Neural progenitor cell (in vitro differentiated cells): ENCODE data around the gene DBNDD1. TPM values are rescaled to one million over a fixed set of nuclear protein-coding genes. Genes with fewer than 3 reads are reported as not detected.

Experiments used
- DNase-seq: peaks from one replicate; pipeline ENCODE4 v3.0.0-alpha.2; 2016; ENCODE audit warnings: low spot score
- H2AFZ ChIP-seq: fragments of 200-600 bp; sonication (generic); replicated peaks from 2 replicates; pipeline ENCODE4 v1.6.1; 2016; ENCODE audit warnings: antibody characterized with exemption
- H3F3A ChIP-seq: fragments of 200-600 bp; sonication (generic); 2 replicates; pipeline ENCODE4 v1.6.1; 2016; ENCODE audit warnings: antibody characterized with exemption, low read depth
- H3K27ac ChIP-seq: fragments of 200-600 bp; sonication (generic); 2 replicates; pipeline ENCODE4 v1.5.1; 2016; ENCODE audit warnings: mild to moderate bottlenecking
- H3K27me3 ChIP-seq: fragments of 200-600 bp; sonication (generic); 2 replicates; pipeline ENCODE4 v1.6.1; 2016; ENCODE audit warnings: mild to moderate bottlenecking, moderate library complexity
- H3K36me3 ChIP-seq: fragments of 200-600 bp; sonication (generic); 2 replicates; pipeline ENCODE4 v1.5.1; 2016
- H3K4me1 ChIP-seq: fragments of 200-600 bp; sonication (generic); 2 replicates; pipeline ENCODE4 v1.6.1; 2016; ENCODE audit warnings: mixed run types
- H3K4me2 ChIP-seq: fragments of 200-600 bp; sonication (generic); 2 replicates; pipeline ENCODE4 v1.6.1; 2016
- H3K4me3 ChIP-seq: fragments of 200-600 bp; sonication (generic); 2 replicates; pipeline ENCODE4 v1.5.1; 2016
- H3K79me2 ChIP-seq: fragments of 200-600 bp; sonication (generic); 2 replicates; pipeline ENCODE4 v1.6.1; 2016; ENCODE audit warnings: low read depth
- H3K9ac ChIP-seq: fragments of 200-600 bp; sonication (generic); 2 replicates; pipeline ENCODE4 v1.6.1; 2016
- H3K9me3 ChIP-seq: fragments of 200-600 bp; sonication (generic); 2 replicates; pipeline ENCODE4 v1.5.1; 2016; ENCODE audit warnings: low read depth
- H4K20me1 ChIP-seq: fragments of 200-600 bp; sonication (generic); 2 replicates; pipeline ENCODE4 v1.6.1; 2016; ENCODE audit warnings: low read depth
- H3K27ac Mint-ChIP-seq: 3 replicates; pipeline ENCODE4 v1.8.0; 2021; ENCODE audit warnings: mixed read lengths
- H3K27me3 Mint-ChIP-seq: 2 replicates; pipeline ENCODE4 v1.8.0; 2022; ENCODE audit warnings: low read depth, mild to moderate bottlenecking, inconsistent platforms, moderate library complexity, mixed read lengths; ENCODE audit not compliant: insufficient read depth
- H3K36me3 Mint-ChIP-seq: 3 replicates; pipeline ENCODE4 v1.8.0; 2021; ENCODE audit warnings: mixed read lengths
- H3K4me1 Mint-ChIP-seq: 3 replicates; pipeline ENCODE4 v1.8.0; 2021; ENCODE audit warnings: mixed read lengths
- H3K4me3 Mint-ChIP-seq: 3 replicates; pipeline ENCODE4 v1.8.0; 2021; ENCODE audit warnings: mild to moderate bottlenecking, moderate library complexity, mixed read lengths
- H3K9me3 Mint-ChIP-seq: 3 replicates; pipeline ENCODE4 v1.8.0; 2020; ENCODE audit warnings: mixed read lengths
- CTCF ChIP-seq: fragments of 200-600 bp; sonication (generic); IDR thresholded peaks from 2 replicates; pipeline ENCODE4 v1.5.1; 2017; ENCODE audit warnings: antibody characterized with exemption, mild to moderate bottlenecking
- EZH2 ChIP-seq: fragments of 200-600 bp; sonication (generic); IDR thresholded peaks from 2 replicates; pipeline ENCODE4 v1.6.1; 2017; ENCODE audit warnings: antibody characterized with exemption, mild to moderate bottlenecking, moderate library complexity
- EZH2phosphoT487 ChIP-seq: fragments of 200-600 bp; sonication (generic); IDR thresholded peaks from 2 replicates; pipeline ENCODE4 v1.6.1; 2017; ENCODE audit warnings: antibody characterized with exemption
- total RNA-seq: library from RNA; depleted of rRNA; stranded (reverse); fragments of >200 nt; gene quantifications from 2 replicates; pipeline ENCODE4 v1.2.3, GENCODE V29; 2015; ENCODE audit warnings: low replicate concordance

Gene DBNDD1
- total RNA-seq, 1 donor from 2014 or later: 5.2 TPM

GRCh38 chr16:90022209-90023077, 3.2 kb upstream of the DBNDD1 start:
- H3K27ac ChIP-seq: no peak overlapping the region
- Mint-ChIP-seq H3K27ac (no peak overlapping the region), H3K9me3 (no peaks in the 10 kb centered on the region), H3K36me3 (no peaks in the 10 kb centered on the region), H3K27me3 (peaks cover 12% of the 10 kb centered on the region), H3K4me3 (no peak overlapping the region), H3K4me1 (peaks cover 22% of the 10 kb centered on the region)
- no peak overlapping the region for H3K9ac ChIP-seq
- no peaks in the 10 kb centered on the region for H4K20me1 ChIP-seq
- H3K4me2 ChIP-seq: peak overlapping the region; percentile 34
- H3K36me3 ChIP-seq: no peaks in the 10 kb centered on the region
- DNase-seq: peak; percentile 60
- H3K27me3 ChIP-seq: peaks cover 32% of the 10 kb centered on the region
- peaks cover 33% of the 10 kb centered on the region for H3F3A ChIP-seq
- no peaks in the 10 kb centered on the region for H3K79me2 ChIP-seq
- H3K4me1 ChIP-seq: peaks cover 17% of the 10 kb centered on the region
- no peaks in the 10 kb centered on the region for H3K9me3 ChIP-seq
- peak overlapping the region; percentile 11 for H3K4me3 ChIP-seq
- TF ChIP-seq CTCF (no peak), EZH2 (no peak), EZH2phosphoT487 (no peak)
- no peak overlapping the region for H2AFZ ChIP-seq

GRCh38 chr16:90020838-90021382, 1.7 kb upstream of the DBNDD1 start:
- H3K4me1 ChIP-seq: peaks cover 17% of the 10 kb centered on the region
- no peak overlapping the region for H2AFZ ChIP-seq
- H3K79me2 ChIP-seq: peaks cover 4% of the 10 kb centered on the region
- H3F3A ChIP-seq: peaks cover 33% of the 10 kb centered on the region
- H3K4me1 Mint-ChIP-seq: peaks cover 22% of the 10 kb centered on the region
- H3K36me3 ChIP-seq: no peaks in the 10 kb centered on the region
- H3K27ac Mint-ChIP-seq: no peak overlapping the region
- H3K36me3 Mint-ChIP-seq: no peaks in the 10 kb centered on the region
- no peak for DNase-seq
- TF ChIP-seq EZH2phosphoT487: no peak
- TF ChIP-seq CTCF: no peak
- no peak for TF ChIP-seq EZH2
- no peak overlapping the region for H3K9ac ChIP-seq
- H3K9me3 Mint-ChIP-seq: no peaks in the 10 kb centered on the region
- H3K27me3 ChIP-seq: peaks cover 34% of the 10 kb centered on the region
- no peaks in the 10 kb centered on the region for H4K20me1 ChIP-seq
- no peaks in the 10 kb centered on the region for H3K9me3 ChIP-seq
- peak overlapping the region; percentile 95 for H3K4me2 ChIP-seq
- peaks cover 16% of the 10 kb centered on the region for H3K27me3 Mint-ChIP-seq
- H3K4me3 Mint-ChIP-seq: peak overlapping the region; percentile 89
- no peak overlapping the region for H3K27ac ChIP-seq
- no peak overlapping the region for H3K4me3 ChIP-seq

- H3K27ac Mint-ChIP-seq: peak overlapping the region; percentile 83
- Histone ChIP-seq H3K4me2 (peak overlapping the region; percentile 95), H3K4me3 (peak overlapping the region; percentile 93), H4K20me1 (no peaks in the 10 kb centered on the region), H3K36me3 (no peaks in the 10 kb centered on the region), H2AFZ (peak overlapping the region; percentile 98), H3K9me3 (no peaks in the 10 kb centered on the region), H3K79me2 (peaks cover 4% of the 10 kb centered on the region), H3K4me1 (peaks cover 17% of the 10 kb centered on the region), H3K27me3 (peaks cover 34% of the 10 kb centered on the region), H3K9ac (no peak overlapping the region), H3K27ac (no peak overlapping the region), H3F3A (peaks cover 33% of the 10 kb centered on the region)
- no peak for TF ChIP-seq EZH2phosphoT487
- no peak for TF ChIP-seq EZH2
- no peak for TF ChIP-seq CTCF
- H3K27me3 Mint-ChIP-seq: peaks cover 21% of the 10 kb centered on the region
- no peaks in the 10 kb centered on the region for H3K36me3 Mint-ChIP-seq
- peak overlapping the region; percentile 89 for H3K4me3 Mint-ChIP-seq
- no peaks in the 10 kb centered on the region for H3K9me3 Mint-ChIP-seq
- DNase-seq: no peak
- peaks cover 22% of the 10 kb centered on the region for H3K4me1 Mint-ChIP-seq
Observed at GRCh38 chr16:90020260-90020837, 1.1 kb upstream of the DBNDD1 start.
